HEK293 (cell line): ENCODE measurements around the gene RNPS1.

Source experiments
- CTCF ChIA-PET: fragments of 350-600 bp; formaldehyde crosslinking; extraction: SDS; loops from one replicate; lab custom pipeline; 2021; ENCODE audit warnings: antibody characterized with exemption; lab: Yijun Ruan, JAX
- POLR2A ChIA-PET: fragments of 300-600 bp; formaldehyde crosslinking; extraction: SDS; loops from one replicate; lab custom pipeline; 2020; ENCODE audit warnings: antibody characterized with exemption, inconsistent platforms; lab: Yijun Ruan, JAX
- H3K27ac ChIP-seq: fragments of 200-500 bp; sonication (Bioruptor generic); 2 replicates; pipeline ENCODE4 v1.5.1; 2014; ENCODE audit warnings: low read depth, low read length, control low read depth, inconsistent platforms; ENCODE audit errors: extremely low read depth
- H3K36me3 ChIP-seq, 2 experiments: fragments of 200-500 bp in 1 of 2; sonication (Bioruptor generic) in 1 of 2; 1 replicate in 1 of 2; 2 replicates in 1 of 2; pipeline ENCODE4 v1.5.1; 2014 to 2017; ENCODE audit warnings: inconsistent platforms in 2 of 2, low read length in 2 of 2; ENCODE audit not compliant: control insufficient read depth in 2 of 2, insufficient read depth in 1 of 2
- H3K4me1 ChIP-seq: fragments of 200-500 bp; sonication (Bioruptor generic); 2 replicates; pipeline ENCODE4 v1.5.1; 2014; ENCODE audit warnings: mild to moderate bottlenecking, low read length, inconsistent platforms; ENCODE audit not compliant: control insufficient read depth, insufficient read depth
- H3K4me3 ChIP-seq: 2 replicates; pipeline ENCODE4 v1.5.1; 2011; ENCODE audit warnings: low read depth, mild to moderate bottlenecking, control low read depth, low read length, moderate library complexity
- H3K9me3 ChIP-seq: fragments of 200-500 bp; sonication (Bioruptor generic); 2 replicates; pipeline ENCODE4 v1.5.1; 2014; ENCODE audit warnings: low read depth, low read length, inconsistent platforms; ENCODE audit not compliant: control insufficient read depth, insufficient read depth
- FEZF1 ChIP-seq: fragments of 450-650 bp; formaldehyde crosslinking; IDR thresholded peaks from 2 replicates; pipeline ENCODE4 v1.5.1; 2016; ENCODE audit warnings: missing biosample characterization, missing genetic modification characterization
- KLF10 ChIP-seq: fragments of 450-650 bp; IDR thresholded peaks from 2 replicates; pipeline ENCODE4 v1.5.1; 2018; ENCODE audit warnings: missing biosample characterization, mild to moderate bottlenecking, missing genetic modification characterization
- SALL2 ChIP-seq: fragments of 450-650 bp; formaldehyde crosslinking; IDR thresholded peaks from 2 replicates; pipeline ENCODE4 v1.5.0; 2017; ENCODE audit warnings: missing biosample characterization, mild to moderate bottlenecking, missing genetic modification characterization, borderline replicate concordance
- TCF7L2 ChIP-seq: IDR thresholded peaks from 2 replicates; pipeline ENCODE4 v1.6.1; 2011; ENCODE audit warnings: low read depth, mild to moderate bottlenecking, inconsistent platforms, low read length, moderate library complexity, borderline replicate concordance
- TRIM28 ChIP-seq: IDR thresholded peaks from 2 replicates; pipeline ENCODE4 v1.6.1; 2011; ENCODE audit warnings: low read length, control low read depth, borderline replicate concordance
- WT1 ChIP-seq: fragments of 450-650 bp; formaldehyde crosslinking; IDR thresholded peaks from 2 replicates; pipeline ENCODE4 v1.5.1; 2016; ENCODE audit warnings: missing biosample characterization, missing genetic modification characterization
- ZBTB17 ChIP-seq: fragments of 450-650 bp; formaldehyde crosslinking; IDR thresholded peaks from 2 replicates; pipeline ENCODE4 v1.5.1; 2016; ENCODE audit warnings: missing biosample characterization, missing genetic modification characterization
- ZFP69B ChIP-seq: fragments of 450-650 bp; formaldehyde crosslinking; IDR thresholded peaks from 2 replicates; pipeline ENCODE4 v1.5.1; 2016; ENCODE audit warnings: missing biosample characterization, missing genetic modification characterization
- ZNF112 ChIP-seq: fragments of 450-650 bp; formaldehyde crosslinking; IDR thresholded peaks from 2 replicates; pipeline ENCODE4 v1.5.0; 2017; ENCODE audit warnings: missing biosample characterization, missing genetic modification characterization
- ZNF157 ChIP-seq: fragments of 450-650 bp; formaldehyde crosslinking; IDR thresholded peaks from 2 replicates; pipeline ENCODE4 v1.5.1; 2016; ENCODE audit warnings: missing biosample characterization, missing genetic modification characterization
- ZNF223 ChIP-seq: fragments of 450-650 bp; formaldehyde crosslinking; IDR thresholded peaks from 2 replicates; pipeline ENCODE4 v1.5.1; 2016; ENCODE audit warnings: missing biosample characterization, missing genetic modification characterization
- ZNF324 ChIP-seq: fragments of 450-650 bp; formaldehyde crosslinking; IDR thresholded peaks from 2 replicates; pipeline ENCODE4 v1.5.1; 2016; ENCODE audit warnings: missing biosample characterization, missing genetic modification characterization
- ZNF600 ChIP-seq: fragments of 450-650 bp; formaldehyde crosslinking; IDR thresholded peaks from 2 replicates; pipeline ENCODE4 v1.5.1; 2016; ENCODE audit warnings: missing biosample characterization, missing genetic modification characterization
- ZNF623 ChIP-seq: fragments of 450-650 bp; formaldehyde crosslinking; IDR thresholded peaks from 2 replicates; pipeline ENCODE4 v1.5.1; 2016; ENCODE audit warnings: missing biosample characterization, missing genetic modification characterization
- ZNF660 ChIP-seq: fragments of 450-650 bp; IDR thresholded peaks from 2 replicates; pipeline ENCODE4 v1.5.1; 2018; ENCODE audit warnings: missing biosample characterization, mild to moderate bottlenecking, missing genetic modification characterization
- ZNF785 ChIP-seq: fragments of 450-650 bp; formaldehyde crosslinking; IDR thresholded peaks from 2 replicates; pipeline ENCODE4 v1.5.1; 2016; ENCODE audit warnings: missing biosample characterization, missing genetic modification characterization
- ZNF791 ChIP-seq: fragments of 450-650 bp; formaldehyde crosslinking; IDR thresholded peaks from 2 replicates; pipeline ENCODE4 v1.5.1; 2016; ENCODE audit warnings: missing biosample characterization, missing genetic modification characterization
- TF ChIP-seq, protein P1 (sequence below): fragments of 450-650 bp; formaldehyde crosslinking; IDR thresholded peaks from 2 replicates; pipeline ENCODE4 v1.5.1; 2016; ENCODE audit warnings: missing biosample characterization, missing genetic modification characterization
- TF ChIP-seq, protein P2 (sequence below): fragments of 450-650 bp; formaldehyde crosslinking; IDR thresholded peaks from 2 replicates; pipeline ENCODE4 v1.5.1; 2016; ENCODE audit warnings: missing biosample characterization, missing genetic modification characterization
- TF ChIP-seq, protein P3 (sequence below): fragments of 450-650 bp; formaldehyde crosslinking; IDR thresholded peaks from 2 replicates; pipeline ENCODE4 v1.5.1; 2016; ENCODE audit warnings: missing biosample characterization, missing genetic modification characterization
- TF ChIP-seq, protein P4 (sequence below): fragments of 450-650 bp; formaldehyde crosslinking; IDR thresholded peaks from 2 replicates; pipeline ENCODE4 v1.5.1; 2017; ENCODE audit warnings: missing biosample characterization, missing genetic modification characterization
- TF ChIP-seq, protein P5 (sequence below): fragments of 450-650 bp; formaldehyde crosslinking; IDR thresholded peaks from 2 replicates; pipeline ENCODE4 v1.5.1; 2016; ENCODE audit warnings: missing biosample characterization, missing genetic modification characterization
- TF ChIP-seq, protein P6 (sequence below): fragments of 450-650 bp; formaldehyde crosslinking; conservative IDR thresholded peaks from 2 replicates; pipeline ENCODE4 v1.5.1; 2016; ENCODE audit warnings: low read depth, missing biosample characterization, missing genetic modification characterization

The RNPS1 gene

DNA sequence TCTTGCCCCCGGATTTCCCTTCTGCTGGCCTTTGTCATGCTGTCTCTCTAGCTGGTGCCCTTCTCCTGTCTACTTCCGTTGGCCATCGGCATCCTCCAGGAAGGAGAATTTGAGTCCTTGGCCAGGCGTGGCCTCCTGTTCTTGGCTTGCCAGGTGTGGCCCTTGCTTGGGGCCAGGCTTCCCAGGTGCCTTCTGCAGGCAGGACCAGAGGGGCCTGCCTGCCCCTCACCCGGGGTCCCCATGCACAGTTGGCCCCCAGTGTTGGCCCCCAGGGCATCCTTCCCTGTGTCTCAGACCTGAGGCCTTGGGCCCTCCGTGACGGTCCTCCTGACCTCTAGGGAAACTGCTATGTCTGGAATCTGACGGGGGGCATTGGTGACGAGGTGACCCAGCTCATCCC, 60.1 kb downstream of the RNPS1 start:
- POLR2A ChIA-PET = interaction anchor here (1.1 kb wide), 1 partner anchor 52 kb away, joined by 5 read pairs; the partner anchor contains the start of gene TRAF7
- no peaks in the 10 kb centered on the region for H3K9me3 ChIP-seq
- TF ChIP-seq ZNF600 (tag by site-specific recombination) (no peak), TCF7L2 (no peak), ZNF324 (tag by site-specific recombination) (no peak), ZNF660 (tag by site-specific recombination) (no peak), FEZF1 (no peak), TRIM28 (no peak), ZNF623 (no peak), ZNF223 (tag by site-specific recombination) (no peak), ZFP69B (tag by site-specific recombination) (no peak), ZBTB17 (tag by site-specific recombination) (no peak), KLF10 (tag by site-specific recombination) (no peak), SALL2 (tag by site-specific recombination) (no peak)
- TF ChIP-seq, protein P1, sequence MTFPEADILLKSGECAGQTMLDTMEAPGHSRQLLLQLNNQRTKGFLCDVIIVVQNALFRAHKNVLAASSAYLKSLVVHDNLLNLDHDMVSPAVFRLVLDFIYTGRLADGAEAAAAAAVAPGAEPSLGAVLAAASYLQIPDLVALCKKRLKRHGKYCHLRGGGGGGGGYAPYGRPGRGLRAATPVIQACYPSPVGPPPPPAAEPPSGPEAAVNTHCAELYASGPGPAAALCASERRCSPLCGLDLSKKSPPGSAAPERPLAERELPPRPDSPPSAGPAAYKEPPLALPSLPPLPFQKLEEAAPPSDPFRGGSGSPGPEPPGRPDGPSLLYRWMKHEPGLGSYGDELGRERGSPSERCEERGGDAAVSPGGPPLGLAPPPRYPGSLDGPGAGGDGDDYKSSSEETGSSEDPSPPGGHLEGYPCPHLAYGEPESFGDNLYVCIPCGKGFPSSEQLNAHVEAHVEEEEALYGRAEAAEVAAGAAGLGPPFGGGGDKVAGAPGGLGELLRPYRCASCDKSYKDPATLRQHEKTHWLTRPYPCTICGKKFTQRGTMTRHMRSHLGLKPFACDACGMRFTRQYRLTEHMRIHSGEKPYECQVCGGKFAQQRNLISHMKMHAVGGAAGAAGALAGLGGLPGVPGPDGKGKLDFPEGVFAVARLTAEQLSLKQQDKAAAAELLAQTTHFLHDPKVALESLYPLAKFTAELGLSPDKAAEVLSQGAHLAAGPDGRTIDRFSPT (tag by site-specific recombination) = no peak
- TF ChIP-seq, protein P2, sequence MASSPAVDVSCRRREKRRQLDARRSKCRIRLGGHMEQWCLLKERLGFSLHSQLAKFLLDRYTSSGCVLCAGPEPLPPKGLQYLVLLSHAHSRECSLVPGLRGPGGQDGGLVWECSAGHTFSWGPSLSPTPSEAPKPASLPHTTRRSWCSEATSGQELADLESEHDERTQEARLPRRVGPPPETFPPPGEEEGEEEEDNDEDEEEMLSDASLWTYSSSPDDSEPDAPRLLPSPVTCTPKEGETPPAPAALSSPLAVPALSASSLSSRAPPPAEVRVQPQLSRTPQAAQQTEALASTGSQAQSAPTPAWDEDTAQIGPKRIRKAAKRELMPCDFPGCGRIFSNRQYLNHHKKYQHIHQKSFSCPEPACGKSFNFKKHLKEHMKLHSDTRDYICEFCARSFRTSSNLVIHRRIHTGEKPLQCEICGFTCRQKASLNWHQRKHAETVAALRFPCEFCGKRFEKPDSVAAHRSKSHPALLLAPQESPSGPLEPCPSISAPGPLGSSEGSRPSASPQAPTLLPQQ (tag by site-specific recombination) = no peak
- TF ChIP-seq, protein P3, sequence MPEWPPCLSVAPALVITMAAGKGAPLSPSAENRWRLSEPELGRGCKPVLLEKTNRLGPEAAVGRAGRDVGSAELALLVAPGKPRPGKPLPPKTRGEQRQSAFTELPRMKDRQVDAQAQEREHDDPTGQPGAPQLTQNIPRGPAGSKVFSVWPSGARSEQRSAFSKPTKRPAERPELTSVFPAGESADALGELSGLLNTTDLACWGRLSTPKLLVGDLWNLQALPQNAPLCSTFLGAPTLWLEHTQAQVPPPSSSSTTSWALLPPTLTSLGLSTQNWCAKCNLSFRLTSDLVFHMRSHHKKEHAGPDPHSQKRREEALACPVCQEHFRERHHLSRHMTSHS (tag by site-specific recombination) = no peak
- TF ChIP-seq, protein P4, sequence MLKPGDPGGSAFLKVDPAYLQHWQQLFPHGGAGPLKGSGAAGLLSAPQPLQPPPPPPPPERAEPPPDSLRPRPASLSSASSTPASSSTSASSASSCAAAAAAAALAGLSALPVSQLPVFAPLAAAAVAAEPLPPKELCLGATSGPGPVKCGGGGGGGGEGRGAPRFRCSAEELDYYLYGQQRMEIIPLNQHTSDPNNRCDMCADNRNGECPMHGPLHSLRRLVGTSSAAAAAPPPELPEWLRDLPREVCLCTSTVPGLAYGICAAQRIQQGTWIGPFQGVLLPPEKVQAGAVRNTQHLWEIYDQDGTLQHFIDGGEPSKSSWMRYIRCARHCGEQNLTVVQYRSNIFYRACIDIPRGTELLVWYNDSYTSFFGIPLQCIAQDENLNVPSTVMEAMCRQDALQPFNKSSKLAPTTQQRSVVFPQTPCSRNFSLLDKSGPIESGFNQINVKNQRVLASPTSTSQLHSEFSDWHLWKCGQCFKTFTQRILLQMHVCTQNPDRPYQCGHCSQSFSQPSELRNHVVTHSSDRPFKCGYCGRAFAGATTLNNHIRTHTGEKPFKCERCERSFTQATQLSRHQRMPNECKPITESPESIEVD (tag by site-specific recombination) = no peak
- CTCF ChIA-PET = no interaction called here
- H3K4me1 ChIP-seq = no peaks in the 10 kb centered on the region
- no peak overlapping the region for H3K27ac ChIP-seq
- H3K36me3 ChIP-seq = peaks cover 0 to 47% of the 10 kb centered on the region in 2 experiments; a peak in 1 of 3 replicates
- H3K4me3 ChIP-seq = no peak overlapping the region

DNA sequence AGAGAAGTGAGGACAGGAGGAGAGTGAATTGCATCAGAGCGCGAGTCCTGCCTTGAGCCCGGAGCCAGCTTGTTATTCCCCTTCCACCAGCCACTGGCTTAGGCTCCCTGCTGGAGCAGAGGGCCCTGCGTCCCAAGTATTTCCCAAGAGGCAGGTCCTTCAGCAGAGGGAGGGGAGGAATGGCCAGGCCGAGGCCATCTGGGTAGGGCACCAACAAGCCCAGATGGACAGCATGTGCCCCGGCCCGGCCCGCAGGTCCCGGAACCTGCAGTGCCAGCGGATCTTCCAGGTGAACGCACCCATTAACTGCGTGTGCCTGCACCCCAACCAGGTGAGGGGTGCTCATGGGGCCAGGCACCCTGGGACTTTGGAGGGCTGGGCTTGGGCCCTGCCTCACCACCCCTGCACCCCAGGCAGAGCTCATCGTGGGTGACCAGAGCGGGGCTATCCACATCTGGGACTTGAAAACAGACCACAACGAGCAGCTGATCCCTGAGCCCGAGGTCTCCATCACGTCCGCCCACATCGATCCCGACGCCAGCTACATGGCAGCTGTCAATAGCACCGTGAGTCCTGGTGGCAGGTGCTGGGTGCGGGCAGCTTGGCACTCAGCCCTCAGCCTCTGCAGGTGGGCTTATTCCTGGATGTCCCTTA, 61.0 kb downstream of the RNPS1 start:
- Histone ChIP-seq H3K4me3 (no peak overlapping the region), H3K36me3 (peaks cover 0 to 38% of the 10 kb centered on the region in 2 experiments; a peak in 1 of 3 replicates), H3K27ac (peak overlapping the region; percentile 90), H3K4me1 (no peaks in the 10 kb centered on the region), H3K9me3 (no peaks in the 10 kb centered on the region)
- CTCF ChIA-PET = no interaction called here
- POLR2A ChIA-PET = interaction anchor here (0.6 to 4.3 kb wide), 7 partner anchors 8 to 134 kb away, joined by 3 to 22 read pairs (median 5); partner anchors contain the start of genes ABCA3, DNASE1L2, PGP and TRAF7
- no peak for TF ChIP-seq ZNF112 (tag by site-specific recombination)
- no peak for TF ChIP-seq WT1 (tag by site-specific recombination)
- TF ChIP-seq, protein P5, sequence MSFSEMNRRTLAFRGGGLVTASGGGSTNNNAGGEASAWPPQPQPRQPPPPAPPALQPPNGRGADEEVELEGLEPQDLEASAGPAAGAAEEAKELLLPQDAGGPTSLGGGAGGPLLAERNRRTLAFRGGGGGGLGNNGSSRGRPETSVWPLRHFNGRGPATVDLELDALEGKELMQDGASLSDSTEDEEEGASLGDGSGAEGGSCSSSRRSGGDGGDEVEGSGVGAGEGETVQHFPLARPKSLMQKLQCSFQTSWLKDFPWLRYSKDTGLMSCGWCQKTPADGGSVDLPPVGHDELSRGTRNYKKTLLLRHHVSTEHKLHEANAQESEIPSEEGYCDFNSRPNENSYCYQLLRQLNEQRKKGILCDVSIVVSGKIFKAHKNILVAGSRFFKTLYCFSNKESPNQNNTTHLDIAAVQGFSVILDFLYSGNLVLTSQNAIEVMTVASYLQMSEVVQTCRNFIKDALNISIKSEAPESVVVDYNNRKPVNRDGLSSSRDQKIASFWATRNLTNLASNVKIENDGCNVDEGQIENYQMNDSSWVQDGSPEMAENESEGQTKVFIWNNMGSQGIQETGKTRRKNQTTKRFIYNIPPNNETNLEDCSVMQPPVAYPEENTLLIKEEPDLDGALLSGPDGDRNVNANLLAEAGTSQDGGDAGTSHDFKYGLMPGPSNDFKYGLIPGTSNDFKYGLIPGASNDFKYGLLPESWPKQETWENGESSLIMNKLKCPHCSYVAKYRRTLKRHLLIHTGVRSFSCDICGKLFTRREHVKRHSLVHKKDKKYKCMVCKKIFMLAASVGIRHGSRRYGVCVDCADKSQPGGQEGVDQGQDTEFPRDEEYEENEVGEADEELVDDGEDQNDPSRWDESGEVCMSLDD (tag by site-specific recombination) = no peak
- peak; percentile 43; the same call in 1 of the 2 replicates for TF ChIP-seq ZNF660 (tag by site-specific recombination)
- TF ChIP-seq ZNF157 = no peak
- TF ChIP-seq, protein P6, sequence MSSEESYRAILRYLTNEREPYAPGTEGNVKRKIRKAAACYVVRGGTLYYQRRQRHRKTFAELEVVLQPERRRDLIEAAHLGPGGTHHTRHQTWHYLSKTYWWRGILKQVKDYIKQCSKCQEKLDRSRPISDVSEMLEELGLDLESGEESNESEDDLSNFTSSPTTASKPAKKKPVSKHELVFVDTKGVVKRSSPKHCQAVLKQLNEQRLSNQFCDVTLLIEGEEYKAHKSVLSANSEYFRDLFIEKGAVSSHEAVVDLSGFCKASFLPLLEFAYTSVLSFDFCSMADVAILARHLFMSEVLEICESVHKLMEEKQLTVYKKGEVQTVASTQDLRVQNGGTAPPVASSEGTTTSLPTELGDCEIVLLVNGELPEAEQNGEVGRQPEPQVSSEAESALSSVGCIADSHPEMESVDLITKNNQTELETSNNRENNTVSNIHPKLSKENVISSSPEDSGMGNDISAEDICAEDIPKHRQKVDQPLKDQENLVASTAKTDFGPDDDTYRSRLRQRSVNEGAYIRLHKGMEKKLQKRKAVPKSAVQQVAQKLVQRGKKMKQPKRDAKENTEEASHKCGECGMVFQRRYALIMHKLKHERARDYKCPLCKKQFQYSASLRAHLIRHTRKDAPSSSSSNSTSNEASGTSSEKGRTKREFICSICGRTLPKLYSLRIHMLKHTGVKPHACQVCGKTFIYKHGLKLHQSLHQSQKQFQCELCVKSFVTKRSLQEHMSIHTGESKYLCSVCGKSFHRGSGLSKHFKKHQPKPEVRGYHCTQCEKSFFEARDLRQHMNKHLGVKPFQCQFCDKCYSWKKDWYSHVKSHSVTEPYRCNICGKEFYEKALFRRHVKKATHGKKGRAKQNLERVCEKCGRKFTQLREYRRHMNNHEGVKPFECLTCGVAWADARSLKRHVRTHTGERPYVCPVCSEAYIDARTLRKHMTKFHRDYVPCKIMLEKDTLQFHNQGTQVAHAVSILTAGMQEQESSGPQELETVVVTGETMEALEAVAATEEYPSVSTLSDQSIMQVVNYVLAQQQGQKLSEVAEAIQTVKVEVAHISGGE (tag by site-specific recombination) = no peak
- TF ChIP-seq ZNF791 (tag by site-specific recombination) = no peak
- no peak for TF ChIP-seq ZNF785
